Hippocampal formation (tissue), 2 donors: ENCODE data around the gene SERP1.
"Not testable (repeated sequence)": the region's sequence is repeated elsewhere in the genome, so short reads cannot be mapped to it uniquely, and the experiment has no call there.

ENCODE experiments used
- DNase-seq, 2 donors: peaks; one replicate each; lab custom pipeline; 2025; lab: John Stamatoyannopoulos, UW

Gene SERP1

DNA sequence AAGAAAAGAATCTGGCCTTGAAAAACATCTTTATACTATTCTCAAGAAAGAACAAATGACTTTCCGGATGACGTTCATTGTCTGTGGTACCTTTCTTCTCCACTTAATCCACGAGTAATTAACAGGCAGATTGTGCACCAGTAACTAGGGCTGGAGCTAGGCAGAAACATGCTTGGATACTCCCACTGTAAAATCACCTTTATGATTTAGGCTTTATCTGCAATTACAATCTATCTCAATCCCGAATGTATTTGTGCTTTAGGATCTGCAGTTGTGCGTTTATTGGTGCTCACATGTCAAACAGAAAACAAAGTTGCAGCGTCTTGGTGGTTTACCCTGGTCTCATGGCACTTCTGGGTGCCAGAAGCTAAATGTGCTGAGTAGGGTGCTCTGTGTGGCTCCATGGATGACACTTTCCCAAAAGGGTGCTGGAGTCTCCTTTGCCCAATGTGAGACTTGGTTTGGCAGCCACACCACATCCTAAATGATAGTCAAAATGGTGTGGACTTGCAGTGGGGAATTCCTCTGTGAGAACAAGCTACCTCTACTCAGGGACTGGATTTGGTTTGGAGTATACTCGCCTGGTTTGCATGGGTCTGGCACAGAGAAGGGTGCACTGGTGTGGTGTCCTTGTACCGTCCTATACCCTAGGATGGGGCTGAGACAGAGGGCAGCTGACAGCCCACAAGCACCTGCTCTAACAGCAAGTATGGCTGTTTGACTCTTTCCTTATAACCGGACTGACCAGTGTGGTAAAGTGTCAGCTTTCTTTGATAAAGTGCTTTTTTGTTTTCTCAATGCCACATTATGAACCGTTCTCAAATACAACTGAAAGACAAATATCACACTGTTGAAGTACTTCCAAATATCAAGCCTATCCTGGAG, 7.7 kb downstream of the SERP1 start:
- DNase-seq = no peak

DNA sequence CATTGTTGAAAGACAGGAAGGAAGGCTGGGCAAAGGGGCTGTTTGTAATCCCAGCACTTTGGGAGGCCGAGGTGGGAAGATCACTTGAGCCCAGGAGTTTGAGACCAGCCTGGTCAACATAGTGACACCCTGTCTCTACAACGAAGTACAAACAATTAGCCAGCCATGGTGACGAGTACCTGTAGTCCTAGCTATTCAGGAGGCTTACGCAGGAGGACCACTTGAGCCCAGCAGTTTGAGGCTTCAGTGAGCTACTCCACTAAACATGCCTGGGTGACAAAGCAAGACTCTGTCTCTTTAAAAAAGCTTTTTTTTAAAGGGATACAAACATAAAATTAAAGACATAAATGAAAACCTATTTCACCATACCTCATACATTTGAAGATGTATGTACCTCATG, 11.1 kb downstream of the SERP1 start:
- no peak for DNase-seq

DNA sequence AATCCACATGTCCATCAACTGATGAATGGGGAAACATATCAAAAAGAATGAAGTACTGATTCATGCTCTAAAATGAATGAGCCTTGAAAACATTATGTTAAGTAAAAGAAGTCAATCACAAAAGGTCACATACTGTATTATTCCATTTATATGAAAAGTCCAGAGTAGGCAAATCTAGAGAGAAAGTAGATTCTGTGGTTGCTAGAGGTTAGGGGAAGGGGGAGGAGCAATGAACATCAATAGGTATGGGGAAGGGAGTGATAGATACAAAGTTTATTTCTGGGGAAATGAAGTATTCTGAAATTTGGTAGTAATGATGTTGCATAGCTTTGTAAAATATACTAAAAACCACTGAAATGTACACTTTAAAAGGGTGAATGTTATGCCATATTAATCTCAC, 14.5 kb downstream of the SERP1 start:
- no peak for DNase-seq

DNA sequence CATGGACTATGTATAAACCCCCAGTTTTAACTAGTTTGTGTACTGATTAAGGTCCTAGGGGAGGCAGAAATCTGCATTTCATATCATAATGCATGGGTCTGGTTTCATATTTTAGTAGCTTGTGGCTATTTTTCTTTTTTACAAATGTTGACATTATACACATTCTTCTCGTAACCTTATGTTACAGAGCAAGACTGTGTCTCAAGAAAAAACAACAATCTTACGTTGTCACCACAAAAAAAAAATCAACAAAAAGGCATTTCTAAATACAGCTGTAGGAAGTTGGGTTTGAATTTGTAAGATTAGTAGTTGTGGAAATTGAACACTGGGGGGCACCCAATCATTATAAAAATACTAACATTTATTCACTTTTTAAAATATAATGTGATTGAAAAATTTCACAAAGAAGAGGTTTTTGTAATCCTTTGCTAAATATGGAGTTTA, 17.9 kb downstream of the SERP1 start:
- no peak for DNase-seq

DNA sequence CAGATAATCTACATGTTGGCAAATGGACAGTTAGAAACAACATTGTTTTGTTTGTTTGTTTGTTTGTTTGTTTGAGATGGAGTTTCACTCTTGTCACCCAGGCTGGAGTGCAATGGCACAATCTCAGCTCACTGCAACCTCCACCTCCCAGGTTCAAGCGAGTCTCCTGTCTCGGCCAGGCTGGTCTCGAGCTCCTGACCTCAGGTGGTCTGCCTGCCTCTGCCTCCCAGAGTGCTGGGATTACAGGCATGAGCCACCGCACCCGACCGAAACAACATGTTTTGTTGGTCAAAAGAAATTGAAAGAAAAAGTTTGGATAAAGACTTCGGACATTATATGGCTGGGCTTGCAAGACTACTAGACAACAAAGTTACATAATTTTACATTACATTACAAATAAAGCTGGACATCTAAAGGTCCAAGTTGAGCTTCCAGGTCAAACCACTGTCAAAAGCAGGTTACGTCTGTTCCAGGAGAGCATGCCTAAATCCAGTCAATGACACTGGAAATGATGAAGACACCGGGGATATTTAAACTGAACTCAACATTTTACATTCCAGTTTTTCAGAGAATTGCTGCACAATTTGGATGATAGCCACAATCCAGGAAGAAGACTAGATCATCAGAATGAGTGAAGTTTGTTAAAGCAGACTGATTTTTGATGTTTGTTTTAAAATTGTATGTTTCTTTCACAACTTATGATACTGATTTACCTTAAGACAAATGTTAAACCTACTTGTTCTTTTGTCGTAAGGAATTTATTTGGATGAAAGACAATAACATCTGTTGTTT, 18.6 kb downstream of the SERP1 start:
- DNase-seq = no peak

DNA sequence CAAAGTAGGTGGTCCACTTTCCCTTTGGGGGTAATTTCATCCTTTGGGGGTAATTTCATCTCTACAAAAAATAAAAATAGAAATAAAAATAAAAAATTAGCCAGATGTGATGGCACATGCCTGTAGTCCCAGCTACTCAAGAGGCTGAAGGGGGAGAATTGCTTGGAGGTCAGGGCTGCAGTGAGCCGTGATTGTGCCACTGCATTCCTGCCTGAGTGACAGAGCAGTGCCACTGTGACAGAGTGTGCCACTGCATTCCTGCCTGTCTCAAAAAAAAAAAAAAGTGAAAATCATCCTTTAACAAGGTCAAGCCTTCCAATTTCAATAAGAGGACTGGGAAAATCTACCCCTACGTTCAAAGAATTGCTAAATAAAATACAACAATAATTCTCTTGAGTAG, 22.8 kb downstream of the SERP1 start:
- DNase-seq = no peak

DNA sequence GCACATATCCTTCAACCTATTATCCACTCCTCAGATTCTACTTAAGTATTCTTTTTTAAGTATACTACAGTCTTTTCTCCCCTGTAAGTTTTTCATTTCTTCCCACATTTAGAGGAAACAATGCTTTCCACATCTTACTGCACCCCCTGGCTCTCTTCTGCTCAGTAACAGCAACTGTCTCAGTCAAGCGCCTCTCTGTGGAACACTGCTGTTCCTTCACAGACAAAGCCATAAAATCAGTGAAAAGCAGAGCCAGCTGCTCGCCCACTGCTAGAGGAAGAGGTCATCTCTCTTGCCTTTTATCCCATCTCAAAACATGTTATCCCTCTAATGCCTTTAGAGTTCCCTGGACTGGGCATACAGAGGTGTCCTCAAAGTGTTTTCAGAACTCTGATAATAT, 24.8 kb downstream of the SERP1 start:
- no peak for DNase-seq

DNA sequence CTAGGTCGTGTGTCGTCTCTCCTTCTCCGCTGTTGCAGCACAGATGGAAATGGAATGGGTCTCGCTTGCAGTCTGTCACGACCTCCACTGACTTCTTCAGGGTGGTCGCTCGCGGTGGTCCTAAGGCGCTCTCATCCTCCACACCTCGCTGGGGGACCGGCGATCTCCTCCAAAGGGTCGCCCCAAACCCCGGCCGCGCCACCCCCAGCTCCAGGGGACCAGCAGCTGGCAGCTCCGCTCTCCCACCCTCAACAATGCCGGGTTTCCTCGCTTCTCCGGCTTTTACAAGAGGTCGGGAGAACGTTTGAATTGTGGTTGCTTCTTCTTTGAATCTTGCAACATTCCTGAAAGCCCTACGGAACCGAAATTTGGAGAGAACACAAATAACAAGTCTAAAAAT, 25.9 kb downstream of the SERP1 start:
- no peak for DNase-seq

DNA sequence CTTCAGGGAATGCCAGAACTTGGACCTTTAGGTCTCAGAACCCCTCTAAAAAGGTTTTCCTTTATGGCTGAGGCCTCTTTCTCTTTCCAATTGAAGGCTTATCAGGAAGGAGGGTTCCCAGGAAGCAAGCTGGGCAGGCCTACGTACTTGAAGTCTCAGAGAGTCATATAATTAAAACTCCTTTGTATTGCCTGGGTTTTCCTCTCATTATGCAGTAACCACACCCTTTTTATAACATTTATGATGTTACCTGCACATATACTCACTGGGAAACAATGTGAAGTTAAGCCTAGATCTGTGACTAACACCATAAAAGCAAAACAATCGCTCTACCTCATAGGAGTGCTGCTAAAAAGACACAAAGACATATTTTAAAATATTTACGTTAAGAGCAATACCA, 27.3 kb downstream of the SERP1 start:
- DNase-seq = no peak

DNA sequence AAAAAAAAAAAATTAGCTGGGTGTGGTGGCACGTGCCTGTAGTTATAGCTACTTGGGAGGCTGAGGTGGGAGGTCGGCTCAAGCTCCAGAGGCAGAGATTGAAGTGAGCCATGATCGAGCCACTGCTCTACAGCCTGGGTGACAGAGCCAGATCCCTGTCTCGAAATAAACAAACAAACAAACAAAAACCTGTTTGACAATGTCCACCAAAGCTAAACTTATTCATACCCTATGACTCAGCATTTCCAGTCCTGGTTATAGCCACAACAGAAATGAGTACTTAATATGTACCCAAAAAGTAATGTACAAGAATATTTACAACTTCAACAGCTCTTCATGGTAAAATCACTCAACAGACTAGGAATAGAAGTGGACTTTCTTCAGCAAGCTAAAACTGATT, 31.1 kb downstream of the SERP1 start:
- DNase-seq = no peak

DNA sequence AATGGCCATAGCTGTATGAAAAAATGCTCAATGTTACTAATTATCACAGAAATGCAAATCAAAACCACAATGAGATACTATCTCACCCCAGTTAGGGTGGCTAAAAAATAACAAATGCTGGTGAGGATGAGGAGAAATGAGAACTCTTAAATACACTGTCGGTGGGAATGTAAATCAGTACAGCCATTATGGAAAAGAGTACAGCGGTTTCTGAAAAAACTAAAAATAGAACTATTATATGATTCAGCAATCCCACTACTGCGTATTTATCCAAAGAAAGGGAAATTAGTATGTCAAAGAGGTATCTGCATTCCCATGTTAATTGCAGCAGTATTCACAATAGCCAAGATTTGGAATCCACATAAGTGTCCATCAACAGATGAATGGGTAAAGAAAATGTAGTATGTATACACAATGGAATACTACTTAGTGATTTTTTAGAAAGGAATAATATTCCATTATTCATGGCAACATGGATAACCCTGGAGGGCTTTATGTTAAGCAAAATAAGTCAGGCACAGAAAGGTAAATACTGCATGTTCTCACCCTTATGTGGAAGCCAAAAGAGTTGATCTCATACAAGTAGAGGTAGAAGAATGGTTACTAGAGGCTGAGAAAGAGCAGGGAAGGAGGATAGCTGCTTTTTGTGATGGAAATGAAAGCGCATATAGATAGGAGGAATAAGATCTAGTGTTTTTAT, 35.0 kb downstream of the SERP1 start:
- no peak for DNase-seq

DNA sequence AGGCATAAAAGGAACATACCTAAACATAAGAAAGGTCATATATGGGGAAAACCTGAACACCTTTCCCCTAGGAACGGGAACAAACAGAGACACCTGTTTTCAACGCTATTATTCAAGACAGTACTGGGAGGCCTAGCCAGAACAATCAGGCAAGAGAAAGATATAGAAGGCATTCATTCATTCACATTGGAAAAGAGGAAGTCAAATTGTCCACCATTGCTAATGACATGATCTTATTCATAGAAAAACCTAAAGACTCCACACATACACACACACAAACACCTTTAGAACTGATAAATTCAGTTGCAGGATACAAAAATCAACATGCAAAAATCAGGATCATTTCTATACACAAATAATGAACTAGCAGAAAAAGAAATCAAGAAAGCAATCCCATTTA, 36.5 kb downstream of the SERP1 start:
- DNase-seq = no peak

DNA sequence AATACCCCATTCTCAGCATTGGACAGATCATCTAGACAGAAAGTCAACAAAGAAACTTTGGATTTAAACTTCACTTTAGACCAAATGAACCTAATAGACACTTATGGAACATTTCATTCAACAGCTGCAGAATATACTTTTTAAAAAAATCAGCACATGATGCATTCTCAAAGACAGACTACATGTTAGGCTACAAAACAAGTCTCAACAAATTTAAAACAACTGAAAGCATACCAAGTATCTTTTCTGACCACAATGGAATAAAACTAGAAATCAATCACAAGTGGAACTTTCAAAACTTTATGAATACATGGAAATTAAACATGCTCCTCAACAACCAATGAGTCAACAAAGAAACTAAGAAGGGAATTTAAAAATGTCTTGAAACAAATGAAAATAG, 37.9 kb downstream of the SERP1 start:
- DNase-seq = no peak

DNA sequence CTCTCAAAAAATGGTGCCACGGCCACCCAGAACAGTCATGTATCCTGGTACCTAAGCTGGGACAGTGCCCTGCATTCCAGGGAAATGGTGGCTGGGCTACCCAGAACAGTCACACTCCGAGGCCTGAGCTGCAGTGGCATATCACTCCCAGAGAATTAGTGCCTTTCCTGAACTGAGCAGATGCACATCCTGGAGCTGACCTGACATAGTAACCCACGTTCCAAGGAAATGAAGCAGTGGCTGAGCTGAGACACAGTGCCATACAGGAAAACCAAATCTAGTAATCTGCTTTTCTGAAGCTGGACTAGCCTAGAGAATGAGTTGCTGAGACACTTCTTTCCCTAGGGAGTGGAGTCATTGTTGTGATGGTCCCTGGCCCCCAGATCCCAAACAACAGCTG, 41.8 kb downstream of the SERP1 start:
- no peak for DNase-seq

DNA sequence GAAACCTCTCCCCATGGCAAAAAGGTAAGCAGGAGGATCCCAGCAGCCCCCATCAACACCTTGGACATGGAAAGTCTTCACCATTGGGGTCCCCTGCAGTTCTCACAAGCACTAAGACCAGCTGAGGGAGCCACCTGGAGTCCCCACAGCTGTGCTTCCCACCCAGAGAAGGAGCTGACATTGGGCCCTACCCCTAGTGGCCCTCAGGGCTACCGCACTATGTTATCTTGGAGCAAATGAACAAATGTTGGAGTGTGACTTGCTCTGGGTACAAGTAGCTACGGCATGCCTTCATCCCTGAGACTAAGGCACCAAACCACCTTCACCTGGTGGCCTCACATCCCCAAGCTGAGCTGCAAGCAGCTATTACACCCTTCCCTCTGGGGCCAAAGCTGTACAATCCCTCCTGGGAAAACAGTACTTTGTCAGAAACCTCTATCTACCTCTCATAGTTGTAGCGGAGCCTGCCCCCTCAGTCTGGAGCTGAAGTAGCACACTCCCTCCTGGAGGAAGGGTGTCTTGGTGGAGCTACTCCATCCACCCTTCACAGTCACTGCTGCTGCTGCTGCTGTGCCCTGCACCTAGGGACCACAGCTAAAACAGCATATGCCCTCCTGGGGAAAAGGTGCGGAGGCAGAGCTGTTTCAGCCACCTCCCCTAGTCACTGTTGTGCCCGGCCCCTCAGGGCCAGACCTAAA, 42.7 kb downstream of the SERP1 start:
- no peak for DNase-seq

DNA sequence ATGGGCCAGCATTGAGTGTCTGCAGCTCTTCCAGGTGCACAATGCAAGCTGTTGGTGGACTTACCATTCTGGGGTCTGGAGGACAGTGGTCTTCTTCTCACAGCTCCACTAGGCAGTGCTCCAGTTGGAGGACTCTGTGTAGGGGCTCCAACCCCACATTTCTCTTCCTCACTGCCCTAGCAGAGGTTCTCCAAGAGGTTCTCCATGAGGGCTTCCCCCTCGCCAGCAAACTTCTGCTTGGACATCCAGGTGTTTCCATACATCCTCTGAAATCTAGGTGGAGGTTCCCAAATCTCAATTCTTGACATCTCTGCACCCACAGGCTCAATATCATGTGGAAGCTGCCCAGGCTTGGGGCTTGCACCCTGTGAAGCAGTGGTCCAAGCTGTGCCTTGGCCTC, 45.3 kb downstream of the SERP1 start:
- DNase-seq = not testable (repeated sequence)

DNA sequence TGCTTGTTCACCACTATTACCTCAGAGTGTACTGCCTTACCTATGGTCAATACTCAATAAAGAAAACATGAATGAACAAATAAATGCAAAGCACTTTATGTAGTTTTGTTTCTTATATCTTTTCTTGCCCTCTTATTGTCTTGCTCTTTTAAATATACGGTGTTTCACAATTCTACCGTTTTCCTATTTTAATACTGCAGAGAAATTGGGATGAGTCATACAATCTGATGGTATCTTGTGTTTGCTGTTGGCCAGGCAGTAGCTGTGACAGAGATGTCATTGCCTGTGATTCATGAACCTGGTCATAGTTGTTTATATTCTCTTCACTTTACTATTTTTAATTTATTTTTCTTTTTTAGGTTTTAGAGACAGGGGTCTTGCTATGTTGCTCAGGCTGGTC, 48.3 kb downstream of the SERP1 start:
- no peak for DNase-seq

DNA sequence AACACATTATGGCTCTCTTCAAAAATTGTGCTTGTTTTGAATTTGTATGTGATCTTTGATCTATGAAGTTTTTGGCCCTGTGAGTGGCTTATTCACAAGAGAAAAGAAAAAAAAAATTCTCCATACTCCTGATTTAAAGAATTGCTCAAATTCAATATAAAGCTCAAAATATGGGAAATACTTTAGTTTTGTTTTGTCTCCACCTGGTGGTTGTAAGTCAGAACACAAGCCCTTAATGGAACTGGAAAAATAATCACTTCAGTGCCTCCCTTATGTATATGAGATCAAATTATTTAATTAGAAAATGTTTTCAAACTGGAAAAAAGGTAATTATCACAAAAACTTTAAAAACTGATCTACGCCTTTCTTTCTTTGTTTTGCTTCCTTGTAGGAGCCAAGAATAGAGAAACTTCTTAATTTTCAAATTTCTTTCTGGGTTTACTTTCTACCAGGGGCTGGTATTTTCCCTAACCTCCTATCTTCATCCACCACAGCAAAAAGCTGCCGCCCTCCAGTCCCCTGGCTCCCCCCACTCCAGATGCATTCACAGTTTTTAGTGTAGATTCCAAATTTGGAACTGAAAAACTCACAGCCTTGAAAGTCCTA, 50.6 kb downstream of the SERP1 start:
- DNase-seq = peak in 1 of 2 donors; percentile 67

DNA sequence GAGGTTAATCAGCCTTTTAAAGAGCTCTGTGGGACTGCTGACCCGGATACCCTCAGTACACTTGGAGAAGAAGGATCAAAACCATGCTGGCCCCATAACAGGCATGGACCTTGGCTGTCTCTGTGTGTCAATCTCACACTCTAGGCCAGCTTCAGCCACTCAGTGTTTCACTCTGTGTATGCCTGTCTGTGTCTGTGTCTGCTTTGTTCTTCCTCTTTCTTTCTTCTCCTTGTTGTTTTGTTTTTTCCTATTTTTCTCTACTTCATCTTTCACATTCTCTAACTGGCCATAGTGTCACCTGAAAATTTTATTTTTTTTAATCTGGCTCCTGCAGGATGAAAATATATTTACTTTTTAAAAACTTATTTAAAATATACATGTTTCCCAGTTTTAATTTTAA, 51.1 kb downstream of the SERP1 start:
- peak in 1 of 2 donors; percentile 2 for DNase-seq

DNA sequence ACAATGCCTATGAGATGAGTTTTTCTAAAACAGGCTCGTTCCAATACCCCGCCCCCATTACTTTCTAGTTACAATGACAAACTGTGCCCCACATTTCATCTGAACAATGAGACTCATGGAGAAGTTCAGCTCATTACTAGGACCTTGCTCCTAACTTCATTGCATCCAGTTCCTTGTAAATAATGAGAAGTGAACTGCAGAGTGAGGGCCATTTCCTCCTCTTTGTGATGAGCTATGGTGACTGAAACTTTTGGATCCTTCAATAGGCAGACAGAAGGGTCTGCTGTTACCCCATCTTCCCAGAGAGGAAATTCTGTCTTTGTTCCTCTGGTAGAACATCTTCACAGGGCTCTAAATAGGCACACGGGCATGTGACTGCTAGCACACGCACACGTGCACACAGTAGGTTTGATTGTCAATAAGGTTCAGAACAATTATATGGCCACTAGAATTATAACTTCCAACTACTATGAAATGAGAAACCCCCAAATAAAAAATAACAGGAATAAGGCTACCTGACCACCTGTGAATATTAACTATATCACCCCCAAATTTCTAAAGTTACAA, 51.8 kb downstream of the SERP1 start:
- peak in 1 of 2 donors; percentile 11 for DNase-seq
